Measurements from ENCODE around the gene TIAM1.

- no peak for TF ChIP-seq CTCF (IDR thresholded peaks at IDR 0.05; ENCODE audit: borderline replicate concordance, extremely low read depth, low read length, poor library complexity, severe bottlenecking)
- no peak for TF ChIP-seq EZH2 (IDR thresholded peaks at IDR 0.05; ENCODE audit: borderline replicate concordance, low read depth, low read length, severe bottlenecking)
Observed at GRCh38 chr21:31339721-31340120, 4.3 kb downstream of the TIAM1 start.

Measured in DND-41 (cell line).